ENCODE measurements around the gene PARP11.

Gene PARP11, protein sequence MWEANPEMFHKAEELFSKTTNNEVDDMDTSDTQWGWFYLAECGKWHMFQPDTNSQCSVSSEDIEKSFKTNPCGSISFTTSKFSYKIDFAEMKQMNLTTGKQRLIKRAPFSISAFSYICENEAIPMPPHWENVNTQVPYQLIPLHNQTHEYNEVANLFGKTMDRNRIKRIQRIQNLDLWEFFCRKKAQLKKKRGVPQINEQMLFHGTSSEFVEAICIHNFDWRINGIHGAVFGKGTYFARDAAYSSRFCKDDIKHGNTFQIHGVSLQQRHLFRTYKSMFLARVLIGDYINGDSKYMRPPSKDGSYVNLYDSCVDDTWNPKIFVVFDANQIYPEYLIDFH

DNA sequence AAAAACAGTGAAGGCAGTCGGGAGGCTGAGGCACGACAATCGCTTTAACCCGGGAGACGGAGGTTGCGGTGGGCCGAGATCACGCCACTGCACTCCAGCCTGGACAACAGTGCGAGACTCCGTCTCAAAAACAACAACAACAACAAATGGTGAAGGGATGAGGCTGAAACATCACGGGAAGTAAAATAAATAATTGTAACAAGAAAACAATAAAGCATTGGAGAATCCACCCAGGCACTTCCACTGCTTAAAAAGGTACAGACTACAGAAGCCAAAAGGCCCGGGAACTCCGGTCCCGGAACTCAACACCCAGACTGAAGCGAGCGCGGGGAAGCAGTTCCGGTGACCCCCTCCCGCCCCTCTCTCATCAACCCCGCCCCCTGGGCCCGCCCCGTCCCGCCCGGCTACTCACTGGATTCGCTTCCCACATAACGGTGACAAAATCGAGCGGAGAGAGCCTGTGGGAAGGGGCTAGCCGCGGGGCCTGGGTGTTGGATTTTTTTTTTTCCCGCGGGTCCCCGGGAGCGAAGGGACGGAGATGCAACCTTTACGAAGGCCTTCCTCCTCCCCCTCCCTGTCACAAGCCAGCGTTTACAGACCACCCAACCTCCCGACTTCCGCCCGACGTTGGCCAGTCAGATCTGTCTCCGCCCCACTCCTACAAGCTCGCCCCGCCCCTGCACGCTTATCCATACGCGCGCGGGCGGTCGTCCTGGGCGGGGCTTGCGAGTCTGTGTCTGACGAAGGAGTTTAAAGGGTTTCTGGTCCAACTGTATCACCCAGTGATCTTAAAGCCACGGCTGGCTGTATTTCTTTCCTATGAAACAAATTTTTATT lies at the start of gene PARP11:
TSS of gene PARP11 (minus strand) at position 600 of the 837 bp plus-strand sequence. CDS start at position 430, 170 bp downstream.
- DNase-seq (ENCODE audit: low read depth), result peak; percentile 95
- no peak for TF ChIP-seq CTCF (conservative IDR thresholded peaks at IDR 0.05; ENCODE audit: low read length)

GRCh38 chr12:3922033-3922432 lies 48.8 kb upstream of the PARP11 start:
- no peak for TF ChIP-seq CTCF (conservative IDR thresholded peaks at IDR 0.05; ENCODE audit: low read length)
- H3K4me3 ChIP-seq (ENCODE audit: low read length), result no peak overlapping the region
- DNase-seq (ENCODE audit: low read depth), result no peak

More for the DNA sequence above, at the start of gene PARP11:
- H3K4me3 ChIP-seq (ENCODE audit: low read length), result peak within 1 kb of the TSS; percentile 86

GRCh38 chr12:3921526-3921925 lies 48.3 kb upstream of the PARP11 start:
- H3K4me3 ChIP-seq (ENCODE audit: low read length), result no peak overlapping the region
- no peak for DNase-seq (ENCODE audit: low read depth)
- TF ChIP-seq CTCF (conservative IDR thresholded peaks at IDR 0.05; ENCODE audit: low read length), result no peak

GRCh38 chr12:3921151-3921471 lies 47.9 kb upstream of the PARP11 start:
- no peak for TF ChIP-seq CTCF (conservative IDR thresholded peaks at IDR 0.05; ENCODE audit: low read length)
- DNase-seq (ENCODE audit: low read depth), result no peak
- no peak overlapping the region for H3K4me3 ChIP-seq (ENCODE audit: low read length)

DNA sequence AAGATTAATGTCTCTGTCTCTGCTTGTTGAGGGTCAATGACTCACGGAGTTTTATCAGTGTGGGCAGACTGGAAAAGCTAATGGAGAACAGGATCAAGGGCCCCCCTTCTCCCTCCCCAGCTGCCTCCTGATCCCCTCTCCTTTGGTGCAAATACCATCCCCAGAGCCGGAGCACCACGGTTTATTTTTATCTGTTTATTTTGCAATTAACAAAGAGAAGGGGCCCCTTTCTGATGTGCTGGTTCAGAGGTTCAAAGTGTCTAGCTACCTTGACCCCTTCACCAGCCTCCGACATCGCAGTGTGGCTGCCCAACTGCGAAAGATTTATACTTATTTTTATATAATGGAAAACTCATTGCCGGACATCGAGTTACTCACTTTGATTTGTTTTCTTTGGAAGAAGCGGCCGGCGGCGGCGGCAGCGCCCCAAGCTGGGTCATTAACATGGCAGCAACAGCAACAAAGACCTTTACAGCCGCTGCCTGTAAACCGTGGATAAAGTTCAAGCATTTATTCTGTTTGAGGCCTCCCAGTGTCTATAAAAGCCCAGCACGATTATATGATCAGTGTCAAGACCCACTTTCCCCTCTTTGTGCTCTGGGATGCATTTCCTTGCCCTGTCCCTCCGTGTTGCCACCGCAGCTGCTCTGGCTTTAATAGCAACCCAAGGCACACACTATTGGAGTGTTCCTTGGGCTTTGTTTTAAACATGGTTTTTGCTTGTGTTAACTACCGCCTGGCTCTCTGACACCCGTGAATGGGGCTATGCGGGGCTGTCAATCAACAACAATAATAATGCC lies 47.4 kb upstream of the PARP11 start:
- no peak for TF ChIP-seq CTCF (conservative IDR thresholded peaks at IDR 0.05; ENCODE audit: low read length)
- H3K4me3 ChIP-seq (ENCODE audit: low read length), result no peak overlapping the region
- DNase-seq (ENCODE audit: low read depth), result no peak

GRCh38 chr12:3913278-3913677 lies 40.1 kb upstream of the PARP11 start:
- TF ChIP-seq CTCF (conservative IDR thresholded peaks at IDR 0.05; ENCODE audit: low read length), result no peak
- DNase-seq (ENCODE audit: low read depth), result no peak

More at GRCh38 chr12:3913278-3913677, 40.1 kb upstream of the PARP11 start:
- H3K4me3 ChIP-seq (ENCODE audit: low read length), result no peak overlapping the region
